OCI-LY3 (cell line): ENCODE results near the gene RHOT2.

ENCODE experiments used
- EZH2phosphoT487 ChIP-seq: fragments of 200-600 bp; shearing (Covaris generic); IDR thresholded peaks from 2 replicates; pipeline ENCODE4 v1.6.1; 2018; ENCODE audit warnings: antibody characterized with exemption, mixed run types, low read depth
- TF ChIP-seq, protein P1 (sequence below): fragments of 200-600, 300-600 bp; sonication (generic); IDR thresholded peaks from 2 replicates; pipeline ENCODE4 v1.5.1; 2014; ENCODE audit warnings: antibody characterized with exemption, low read length, low read depth

DNA sequence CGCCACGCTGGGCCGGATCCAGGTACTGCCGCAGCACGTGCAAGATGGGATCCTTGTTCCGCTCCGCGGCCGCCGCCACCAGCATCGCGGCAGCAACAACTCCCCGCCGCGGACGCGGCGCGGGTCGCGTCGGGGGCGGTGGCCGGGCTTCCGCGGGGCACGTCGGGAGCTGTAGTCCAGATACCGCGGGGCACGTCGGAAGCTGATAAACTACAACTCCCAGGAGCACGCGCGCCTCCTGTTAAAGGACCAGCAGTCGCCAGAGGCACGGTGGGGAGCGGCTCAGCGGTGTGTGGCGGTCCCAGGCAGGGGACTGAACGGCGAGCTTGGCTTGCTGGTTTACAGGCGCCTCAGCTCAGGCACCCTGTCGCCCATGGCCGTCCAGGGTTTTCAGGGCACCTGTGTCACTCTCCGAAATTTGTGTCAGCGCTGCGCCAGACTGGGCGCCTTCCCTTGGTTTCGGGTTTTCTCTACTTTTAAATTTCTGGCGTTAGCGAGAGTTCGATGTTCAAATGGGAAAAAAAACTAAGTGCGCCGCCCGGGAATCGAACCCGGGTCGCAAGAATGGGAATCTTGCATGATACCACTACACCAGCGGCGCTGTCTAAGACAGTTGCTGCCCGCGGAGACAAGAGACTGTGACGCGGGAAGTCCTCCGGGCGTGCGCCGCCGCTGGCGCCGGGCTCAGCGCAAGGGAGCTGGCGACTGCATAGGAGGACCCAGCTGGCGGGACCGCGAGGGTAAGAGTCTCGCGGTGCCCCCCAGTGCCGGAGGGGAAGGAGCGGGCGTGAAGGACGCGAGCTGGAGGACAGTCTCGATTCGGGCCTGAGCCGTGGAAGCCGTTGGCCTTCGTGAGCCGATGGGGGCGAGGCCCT lies 31.5 kb upstream of the RHOT2 start, which contains the start of gene METTL26:
- TF ChIP-seq, protein P1, sequence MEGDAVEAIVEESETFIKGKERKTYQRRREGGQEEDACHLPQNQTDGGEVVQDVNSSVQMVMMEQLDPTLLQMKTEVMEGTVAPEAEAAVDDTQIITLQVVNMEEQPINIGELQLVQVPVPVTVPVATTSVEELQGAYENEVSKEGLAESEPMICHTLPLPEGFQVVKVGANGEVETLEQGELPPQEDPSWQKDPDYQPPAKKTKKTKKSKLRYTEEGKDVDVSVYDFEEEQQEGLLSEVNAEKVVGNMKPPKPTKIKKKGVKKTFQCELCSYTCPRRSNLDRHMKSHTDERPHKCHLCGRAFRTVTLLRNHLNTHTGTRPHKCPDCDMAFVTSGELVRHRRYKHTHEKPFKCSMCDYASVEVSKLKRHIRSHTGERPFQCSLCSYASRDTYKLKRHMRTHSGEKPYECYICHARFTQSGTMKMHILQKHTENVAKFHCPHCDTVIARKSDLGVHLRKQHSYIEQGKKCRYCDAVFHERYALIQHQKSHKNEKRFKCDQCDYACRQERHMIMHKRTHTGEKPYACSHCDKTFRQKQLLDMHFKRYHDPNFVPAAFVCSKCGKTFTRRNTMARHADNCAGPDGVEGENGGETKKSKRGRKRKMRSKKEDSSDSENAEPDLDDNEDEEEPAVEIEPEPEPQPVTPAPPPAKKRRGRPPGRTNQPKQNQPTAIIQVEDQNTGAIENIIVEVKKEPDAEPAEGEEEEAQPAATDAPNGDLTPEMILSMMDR: no peak
- no peak for TF ChIP-seq EZH2phosphoT487
